AG08396 (cell line): ENCODE measurements around the gene CPB1.

Experiments used
- DNase-seq: peaks from one replicate; pipeline ENCODE4 v3.0.0; 2012; ENCODE audit warnings: low spot score, mixed read lengths

Gene CPB1

DNA sequence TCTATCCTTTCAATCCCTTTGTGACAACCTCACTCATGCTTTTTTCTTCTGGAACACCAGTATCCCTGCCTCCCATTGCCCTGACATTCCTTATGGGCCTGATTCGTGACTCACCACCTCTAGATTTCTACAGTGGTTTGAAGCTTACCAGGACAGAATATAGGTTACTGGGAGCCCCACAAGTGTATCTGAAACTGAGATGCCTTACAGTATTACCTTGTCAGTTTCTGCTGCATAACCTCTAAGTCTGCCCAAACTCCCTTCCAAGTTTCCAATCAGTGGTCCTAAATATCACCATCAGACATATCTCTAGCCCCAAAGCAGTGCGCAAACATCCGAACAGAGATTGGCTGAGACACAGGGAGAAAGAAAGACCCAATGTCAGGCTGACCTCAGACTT, 5.6 kb downstream of the CPB1 start:
- DNase-seq: no peak

DNA sequence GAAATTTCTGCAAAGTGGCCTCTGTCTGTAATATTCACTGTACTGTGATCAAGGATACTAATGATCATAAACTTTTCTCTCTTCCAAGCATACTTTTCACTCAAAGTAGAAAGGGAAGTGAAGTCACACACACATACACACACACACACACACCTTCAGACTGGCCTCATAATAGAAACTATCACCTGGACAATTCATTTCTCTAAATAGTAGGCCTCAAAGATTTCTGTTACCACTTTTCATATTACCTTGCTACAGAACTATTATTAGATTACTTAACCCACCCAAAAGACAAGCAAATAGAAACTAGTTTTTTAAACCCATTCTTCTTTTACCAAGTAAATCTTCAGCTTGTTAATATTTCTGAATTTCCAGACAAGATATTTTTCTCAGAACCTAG, 12.2 kb downstream of the CPB1 start:
- DNase-seq: no peak

DNA sequence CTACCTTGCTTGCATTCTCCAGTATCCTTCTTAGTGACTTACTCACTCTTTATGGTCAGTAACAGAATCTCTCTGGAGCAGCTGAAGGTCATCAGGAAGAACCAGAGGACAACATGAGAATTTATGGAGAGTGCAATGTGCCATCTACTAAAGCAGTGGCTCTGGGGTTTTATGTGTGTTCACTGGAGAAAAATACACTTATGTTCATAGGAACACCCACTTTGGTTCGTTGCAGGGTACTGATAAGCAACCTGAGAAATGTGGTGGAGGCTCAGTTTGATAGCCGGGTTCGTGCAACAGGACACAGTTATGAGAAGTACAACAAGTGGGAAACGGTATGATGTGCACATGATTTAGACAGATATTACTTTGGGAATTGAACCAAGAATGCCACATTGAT, 12.8 kb downstream of the CPB1 start:
- no peak for DNase-seq

DNA sequence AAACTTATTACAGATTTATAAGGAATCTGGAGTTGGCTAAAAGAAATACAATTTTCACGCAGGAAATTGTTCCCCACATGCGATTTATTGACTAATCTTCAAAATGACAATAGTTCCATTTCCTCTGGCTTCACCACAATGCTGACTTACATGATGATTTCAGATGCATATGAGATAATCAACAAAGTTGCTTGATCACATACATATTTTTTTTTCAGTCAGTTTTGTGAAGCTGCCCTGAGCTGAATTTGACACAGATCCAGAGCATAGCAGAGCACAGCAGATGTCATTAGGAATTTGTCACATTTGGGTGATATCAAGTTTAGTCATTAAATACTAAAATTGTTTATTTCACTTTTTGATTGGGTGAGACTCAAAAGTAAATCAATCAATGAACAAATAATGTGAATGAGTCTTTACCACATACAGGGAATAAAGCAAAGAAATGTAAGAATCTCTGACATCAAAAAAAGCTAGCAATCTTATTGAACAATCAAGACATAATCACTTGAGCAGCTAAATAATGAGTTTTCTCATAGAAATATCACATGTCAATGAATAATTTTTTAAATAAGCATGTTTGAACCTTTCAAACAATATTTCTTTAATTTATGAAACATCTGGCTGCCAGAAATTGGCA, 18.3 kb downstream of the CPB1 start:
- no peak for DNase-seq

DNA sequence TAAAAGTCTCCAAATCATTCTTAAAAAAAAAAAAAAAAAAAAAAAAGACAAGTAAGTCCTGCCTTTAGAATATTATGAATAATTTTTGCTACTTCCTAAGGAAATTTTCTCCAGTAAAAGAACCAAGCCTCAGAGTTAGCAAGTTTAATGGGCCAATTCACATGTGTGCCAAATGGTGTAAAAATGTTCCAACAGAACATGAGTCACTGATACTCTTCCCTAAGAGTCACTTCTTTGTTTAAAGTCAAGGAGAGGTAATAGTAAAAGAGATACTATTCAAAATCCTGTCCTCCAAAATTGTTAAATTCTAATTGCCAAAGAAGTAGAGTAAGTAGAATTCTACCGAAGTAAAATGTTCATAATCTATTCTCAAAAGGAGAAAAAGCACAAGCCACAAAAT, 19.7 kb downstream of the CPB1 start:
- no peak for DNase-seq

DNA sequence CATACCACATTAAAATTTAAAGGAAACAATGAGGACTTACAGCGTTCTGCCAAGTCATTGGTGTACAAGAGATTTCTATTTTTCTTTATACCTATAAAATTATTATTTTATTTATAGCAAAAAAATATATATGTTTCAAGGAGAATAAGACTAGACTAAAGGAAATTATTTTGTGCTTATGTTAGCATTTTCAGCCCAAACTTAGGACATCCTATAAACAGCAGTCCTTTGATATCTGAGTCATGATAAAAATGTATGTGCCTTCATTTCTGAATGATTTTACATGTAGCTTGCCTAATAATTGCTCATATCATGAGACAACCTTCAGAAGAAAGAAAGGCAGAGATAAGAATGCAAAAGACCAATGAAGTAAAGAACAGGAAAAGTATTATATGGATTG, 20.8 kb downstream of the CPB1 start:
- DNase-seq: no peak

DNA sequence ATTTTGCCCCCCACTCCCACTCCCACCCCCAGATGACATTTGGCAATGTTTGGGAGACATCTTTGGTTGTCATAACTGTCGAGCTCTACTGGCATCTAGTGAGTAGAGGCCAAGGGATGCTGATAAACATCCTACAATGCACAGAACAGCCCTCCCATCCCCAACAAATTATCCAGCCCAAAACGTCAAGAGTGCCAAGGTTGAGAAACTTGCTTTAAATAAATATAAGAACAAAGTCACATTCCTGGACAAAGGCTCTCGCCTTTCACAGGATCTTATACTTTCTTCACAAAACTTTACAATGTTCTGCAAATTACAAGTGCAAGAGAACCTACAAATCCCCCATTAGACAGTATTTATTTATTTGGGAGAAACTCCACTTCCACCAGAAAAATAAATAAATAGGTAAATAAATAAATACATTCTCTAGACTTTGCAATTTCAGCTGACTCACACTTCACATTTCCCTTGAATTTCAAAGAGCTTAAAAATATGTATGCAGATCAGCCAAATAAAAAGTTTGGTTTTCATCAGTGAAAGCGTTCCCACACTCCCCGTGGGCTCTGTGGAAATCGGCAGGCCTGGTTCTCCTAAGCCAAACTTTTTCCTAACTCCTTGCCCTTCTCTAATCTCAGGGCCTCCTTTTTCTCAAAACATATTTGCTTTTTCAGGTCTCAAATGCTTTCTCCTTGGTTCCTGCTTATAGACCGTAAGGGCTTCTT, 24.8 kb downstream of the CPB1 start:
- DNase-seq: no peak

DNA sequence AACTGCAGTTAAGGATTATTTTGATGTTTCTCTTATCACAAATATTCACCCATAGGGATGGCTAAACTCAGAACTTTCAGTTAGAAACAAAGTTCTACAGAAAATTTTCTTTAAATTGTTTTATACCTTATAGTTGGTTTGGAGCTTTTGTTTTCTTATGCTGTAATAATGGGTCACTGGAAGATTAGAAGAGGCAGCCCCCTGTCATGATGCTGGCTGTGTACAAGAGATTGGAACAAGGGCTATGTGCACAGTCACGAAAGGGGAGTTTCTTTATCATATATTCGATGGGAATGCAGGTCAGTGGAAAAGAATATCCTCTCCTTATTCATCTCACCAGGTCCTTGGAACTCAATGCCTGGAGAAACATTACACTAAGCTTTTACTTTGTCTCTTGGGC, 25.5 kb downstream of the CPB1 start:
- DNase-seq: no peak

DNA sequence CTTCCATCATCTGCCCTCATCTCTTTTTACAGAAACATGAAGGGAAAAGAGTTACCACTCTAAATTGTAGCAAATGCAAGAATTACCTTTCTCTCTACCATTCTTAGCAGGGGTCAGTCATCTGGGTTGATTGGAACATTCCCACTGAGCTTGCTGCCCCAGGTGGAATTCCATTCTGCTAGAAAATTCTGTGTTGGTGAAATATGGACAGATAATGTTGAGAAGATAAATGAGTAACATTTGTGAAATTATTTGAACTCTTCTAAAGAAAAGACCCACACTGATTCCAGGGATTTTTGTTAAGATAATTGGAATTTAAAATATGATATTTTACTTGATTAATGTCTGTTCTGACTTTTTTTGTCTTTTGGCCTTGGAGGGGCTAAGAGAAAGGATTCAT, 26.4 kb downstream of the CPB1 start:
- DNase-seq: no peak

DNA sequence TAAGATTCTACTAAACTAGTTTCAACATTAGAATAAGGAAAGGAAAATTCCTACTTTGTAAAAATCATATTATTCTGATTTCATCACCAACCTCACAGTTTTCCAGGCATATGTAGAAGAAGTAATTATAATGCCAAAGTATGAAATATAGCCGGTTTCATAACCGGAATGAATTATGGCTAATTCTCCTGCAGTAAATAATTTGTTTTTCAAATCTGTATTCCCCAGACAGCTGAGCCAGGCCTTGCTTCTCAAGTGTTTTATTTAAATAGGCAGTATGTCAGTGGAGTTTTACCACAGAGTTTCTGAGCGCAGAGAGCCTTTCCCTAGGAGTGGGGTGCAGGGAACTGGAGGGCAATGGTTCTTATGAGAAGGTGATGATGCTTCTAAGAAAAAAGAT, 28.8 kb downstream of the CPB1 start:
- no peak for DNase-seq

DNA sequence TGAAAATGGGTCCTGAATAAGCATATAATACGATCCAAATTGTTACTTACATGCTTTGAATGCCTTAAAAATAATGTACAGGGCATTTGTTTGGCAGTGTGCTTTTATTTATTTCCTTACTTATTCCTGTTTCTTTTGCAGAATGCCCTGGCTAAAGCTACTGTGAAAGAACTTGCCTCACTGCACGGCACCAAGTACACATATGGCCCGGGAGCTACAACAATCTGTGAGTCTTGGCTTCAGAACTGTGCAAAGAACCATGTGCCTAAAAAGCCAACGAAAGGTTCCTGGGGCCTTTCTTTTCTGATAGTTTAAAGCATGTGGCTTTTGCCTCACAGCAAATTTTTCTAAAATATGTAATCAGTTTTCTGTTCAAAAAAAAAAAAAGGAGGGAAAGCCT, 29.7 kb downstream of the CPB1 start:
- DNase-seq: no peak

DNA sequence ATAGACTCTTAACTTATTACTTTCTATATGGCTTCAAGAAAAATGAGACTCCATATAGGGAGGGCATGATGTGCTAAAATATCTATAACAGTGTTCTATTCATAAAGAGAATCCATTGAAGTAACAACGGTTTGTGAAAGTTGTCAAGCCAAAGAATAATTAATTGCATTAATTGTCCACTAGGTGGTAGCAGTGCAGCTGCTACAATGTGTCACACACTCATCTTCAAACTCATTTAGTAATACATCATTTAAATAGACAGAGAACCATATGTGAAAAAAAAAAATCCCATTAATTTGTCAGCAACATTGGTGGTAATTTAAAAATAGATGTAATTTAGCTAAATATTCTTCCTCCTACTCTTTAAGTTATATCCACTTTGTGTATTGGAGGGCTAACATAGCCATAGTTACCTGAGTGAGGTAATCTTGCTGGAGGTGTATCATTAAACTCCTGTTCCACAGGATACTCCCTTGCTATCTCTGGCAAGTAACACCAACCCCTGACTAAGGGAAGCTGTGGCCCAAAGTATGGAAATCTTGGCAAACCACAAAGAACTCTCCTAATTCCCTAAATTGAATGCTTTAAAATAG, 33.8 kb downstream of the CPB1 start:
- DNase-seq: peak; percentile 44

DNA sequence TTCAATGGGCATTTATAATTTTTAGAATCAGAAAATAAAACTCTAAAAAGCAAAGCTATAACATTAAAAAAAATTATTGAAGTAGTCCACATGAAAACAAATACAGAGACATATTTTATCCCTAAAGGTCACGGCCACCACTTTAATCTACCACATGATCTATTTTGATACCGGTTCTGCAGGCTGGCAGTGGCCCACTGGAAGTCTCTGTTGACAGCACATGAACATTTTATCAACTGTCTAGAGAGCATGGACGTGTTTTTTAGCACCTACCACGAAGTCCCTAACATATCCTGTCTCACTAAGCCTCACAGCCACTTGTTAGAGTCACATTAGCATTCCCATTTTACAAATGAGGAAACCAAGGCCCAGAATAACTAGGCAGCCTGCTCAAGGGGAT, 35.7 kb downstream of the CPB1 start:
- DNase-seq: no peak

DNA sequence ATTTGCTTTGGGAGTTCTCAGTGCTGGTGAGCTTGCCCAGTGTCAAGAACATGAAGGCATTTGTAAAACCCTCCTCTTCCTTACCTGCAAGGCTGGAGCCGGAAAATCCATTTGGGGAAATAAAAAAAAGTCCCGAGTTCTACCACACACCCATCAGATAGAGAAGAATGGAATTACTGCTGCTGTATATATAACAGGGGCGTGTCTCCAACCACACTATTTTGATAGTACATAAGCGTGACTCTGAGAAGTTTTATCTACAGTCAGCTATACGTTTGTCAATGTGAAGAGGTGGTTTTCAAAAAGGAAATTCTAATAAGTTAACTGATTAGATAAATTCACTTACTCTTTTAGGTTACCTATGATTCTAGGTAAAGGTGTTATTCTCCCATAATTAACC, 36.2 kb downstream of the CPB1 start:
- DNase-seq: no peak

DNA sequence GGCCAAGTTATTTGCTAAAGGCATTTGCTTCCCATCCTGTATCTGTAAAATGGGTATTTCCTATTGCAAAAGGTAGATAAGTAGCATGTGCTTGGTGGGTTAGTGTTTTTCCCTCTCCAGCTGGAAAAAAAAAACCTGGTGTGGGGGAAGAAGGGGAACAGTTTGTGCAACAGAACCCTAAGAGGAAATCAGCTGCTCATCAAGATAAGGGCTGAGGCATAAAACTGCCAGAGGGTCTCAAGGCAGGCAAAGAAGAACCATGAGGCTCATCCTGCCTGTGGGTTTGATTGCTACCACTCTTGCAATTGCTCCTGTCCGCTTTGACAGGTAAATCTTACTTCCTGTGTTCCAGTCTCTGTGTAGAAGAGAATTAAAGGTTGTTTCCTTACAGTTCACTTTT, 37.4 kb downstream of the CPB1 start, which contains the start of gene CPA3:
TSS of gene CPA3 (plus strand) at position 248 of the 400 bp plus-strand sequence. CDS start at position 260, 12 bp downstream.
- DNase-seq: no peak

DNA sequence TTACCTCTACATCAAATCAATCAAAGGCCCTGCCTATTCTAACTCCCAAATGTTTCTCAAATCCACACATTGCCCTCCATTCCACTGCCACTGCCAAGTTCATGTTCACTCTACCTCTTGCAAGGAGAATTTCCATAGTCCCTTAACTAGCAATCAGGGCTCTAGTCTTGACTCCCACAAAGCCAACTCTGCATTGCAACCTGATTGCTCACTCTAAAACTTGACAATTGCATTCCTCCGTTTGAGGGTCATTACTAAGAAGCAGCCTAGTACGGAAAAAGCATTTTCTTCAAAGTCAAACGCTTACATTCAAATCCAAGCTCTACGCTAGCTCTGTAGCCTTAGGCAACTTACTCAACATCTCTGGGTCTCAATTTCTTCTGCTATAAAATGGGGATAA, 38.6 kb downstream of the CPB1 start:
- DNase-seq: no peak

DNA sequence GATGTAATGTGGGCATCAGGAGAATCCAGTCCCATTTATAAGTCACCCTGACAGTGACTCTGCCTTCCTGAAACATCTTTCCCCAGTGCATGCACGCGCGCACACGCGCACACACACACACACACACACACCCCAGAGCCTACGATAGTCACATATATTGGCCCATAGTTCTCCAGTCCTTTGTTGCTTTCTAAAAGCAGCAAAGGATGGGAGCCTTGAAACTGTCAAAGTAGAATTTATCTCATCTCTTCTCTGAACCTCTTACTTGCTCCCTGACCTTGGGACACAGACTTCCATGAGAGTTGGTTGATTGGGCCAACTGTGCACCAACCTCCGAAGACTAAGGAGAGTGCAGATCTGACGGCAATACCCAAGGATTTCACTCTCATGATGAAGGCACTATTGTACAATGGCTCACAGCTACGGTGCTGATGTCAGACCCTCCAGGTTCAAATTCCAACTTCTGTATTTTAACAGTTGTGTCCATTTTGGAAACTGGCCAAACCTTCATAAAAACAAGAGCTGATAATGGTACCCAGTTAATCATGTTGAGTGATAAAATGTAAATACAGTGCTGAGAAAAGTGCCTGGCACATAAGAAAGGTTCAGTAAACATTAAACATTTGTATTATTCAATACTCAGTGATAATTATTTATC, 45.8 kb downstream of the CPB1 start:
- no peak for DNase-seq

DNA sequence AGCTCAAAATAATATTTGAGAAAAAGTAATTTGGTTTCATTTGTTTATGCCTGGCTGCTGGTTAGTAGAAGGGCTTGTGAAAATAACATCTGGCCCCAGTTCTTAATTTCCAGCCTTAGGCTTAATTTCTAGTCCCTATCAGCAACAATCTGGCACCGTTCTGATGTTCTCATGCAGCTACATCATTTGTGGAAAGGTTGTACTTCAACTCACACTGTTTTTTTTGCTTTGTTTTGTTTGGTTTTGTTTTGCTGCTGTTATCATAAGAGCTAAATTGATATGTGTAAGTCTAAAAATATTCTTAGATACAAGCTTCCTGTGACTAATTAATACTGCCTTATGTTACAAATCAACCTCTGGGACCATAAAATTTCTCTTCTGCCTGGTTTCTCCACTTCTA, 46.4 kb downstream of the CPB1 start:
- no peak for DNase-seq

DNA sequence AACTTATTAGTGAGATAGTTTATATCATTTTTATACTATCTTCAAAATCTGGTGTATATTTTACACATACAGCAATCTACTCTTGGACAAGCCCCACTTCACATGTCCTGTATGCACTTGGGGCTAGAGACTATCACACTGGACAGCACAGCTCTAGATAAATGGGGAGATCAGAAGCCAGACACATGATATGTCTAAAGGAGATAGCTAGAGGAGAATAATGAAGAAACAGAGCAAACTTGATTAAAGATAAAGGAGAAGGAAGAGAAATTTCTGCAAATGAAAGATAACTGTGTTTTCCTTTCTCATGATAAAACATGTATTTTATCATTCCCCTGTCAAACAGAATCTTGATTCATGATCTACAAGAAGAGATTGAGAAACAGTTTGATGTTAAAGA, 50.5 kb downstream of the CPB1 start:
- DNase-seq: no peak

DNA sequence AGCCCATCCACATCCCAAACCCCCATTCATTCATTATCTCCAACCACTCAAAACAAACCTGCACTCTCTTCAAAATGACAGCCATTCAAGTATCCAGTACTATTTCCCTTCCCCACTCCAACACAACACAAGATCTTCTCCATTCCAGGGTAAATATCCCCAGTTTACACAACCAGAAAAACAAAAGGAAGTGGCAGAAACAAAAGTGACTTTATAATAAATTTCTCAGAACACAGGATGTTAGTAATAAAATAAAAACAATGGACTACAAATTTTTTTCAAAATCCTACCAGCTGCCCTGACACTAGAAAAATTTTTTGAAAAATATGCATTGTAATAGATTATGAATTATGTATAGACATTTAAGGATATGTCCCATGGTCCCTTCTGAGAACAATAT, 51.6 kb downstream of the CPB1 start:
- no peak for DNase-seq

DNA sequence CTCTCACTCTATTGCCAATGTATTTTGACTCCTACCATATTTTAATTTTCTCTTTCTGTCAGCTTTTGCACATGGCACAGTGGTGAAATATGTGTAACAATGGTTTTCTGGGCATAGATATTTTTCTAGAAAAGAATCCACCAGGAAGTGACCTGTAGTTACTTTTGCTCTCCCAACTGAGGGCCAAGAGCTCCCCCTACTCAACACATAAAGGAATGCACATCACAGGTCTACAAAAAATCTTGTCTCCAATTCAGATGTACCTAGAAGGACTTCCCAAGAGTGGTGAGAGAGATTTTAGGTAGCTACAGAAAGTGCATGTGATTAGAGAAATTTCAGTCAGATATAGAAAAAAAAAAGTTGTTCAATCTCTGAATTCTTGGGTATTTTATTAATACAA, 53.1 kb downstream of the CPB1 start:
- no peak for DNase-seq

DNA sequence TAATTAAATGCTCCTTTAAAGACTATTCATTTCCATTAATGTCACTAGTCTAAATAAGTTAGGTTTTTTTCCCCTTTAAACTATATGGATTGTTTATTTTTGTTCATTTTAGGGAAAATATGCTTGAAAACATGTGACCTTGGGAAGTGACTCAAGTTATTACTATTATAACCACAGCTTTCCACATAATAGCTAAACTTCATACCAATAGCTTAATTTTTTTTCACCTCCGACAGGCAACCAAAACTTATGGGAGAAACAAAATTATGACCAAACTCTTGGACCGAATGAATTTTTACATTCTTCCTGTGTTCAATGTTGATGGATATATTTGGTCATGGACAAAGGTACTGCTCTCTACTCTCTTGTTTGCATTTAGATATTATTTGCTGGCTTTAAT, 53.7 kb downstream of the CPB1 start:
- DNase-seq: no peak

DNA sequence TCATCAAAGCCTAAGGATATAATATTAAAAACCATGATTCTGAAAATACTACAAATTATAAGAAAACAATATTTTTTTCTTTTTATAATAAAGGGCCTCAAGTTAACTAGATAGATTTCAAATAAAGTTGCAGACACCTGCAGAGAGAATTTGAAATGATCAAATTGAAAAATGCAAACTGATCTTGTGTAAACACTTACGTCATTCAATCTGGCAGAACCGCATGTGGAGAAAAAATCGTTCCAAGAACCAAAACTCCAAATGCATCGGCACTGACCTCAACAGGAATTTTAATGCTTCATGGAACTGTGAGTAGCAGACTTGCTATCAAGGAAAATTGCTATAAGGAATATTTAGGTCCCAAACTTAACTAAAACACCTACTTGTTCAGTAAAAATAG, 54.7 kb downstream of the CPB1 start:
- no peak for DNase-seq
